ENCODE results near the gene TP73.
A peak's percentile ranks its signal among the peaks of the same experiment; 100 is the strongest.

DNA sequence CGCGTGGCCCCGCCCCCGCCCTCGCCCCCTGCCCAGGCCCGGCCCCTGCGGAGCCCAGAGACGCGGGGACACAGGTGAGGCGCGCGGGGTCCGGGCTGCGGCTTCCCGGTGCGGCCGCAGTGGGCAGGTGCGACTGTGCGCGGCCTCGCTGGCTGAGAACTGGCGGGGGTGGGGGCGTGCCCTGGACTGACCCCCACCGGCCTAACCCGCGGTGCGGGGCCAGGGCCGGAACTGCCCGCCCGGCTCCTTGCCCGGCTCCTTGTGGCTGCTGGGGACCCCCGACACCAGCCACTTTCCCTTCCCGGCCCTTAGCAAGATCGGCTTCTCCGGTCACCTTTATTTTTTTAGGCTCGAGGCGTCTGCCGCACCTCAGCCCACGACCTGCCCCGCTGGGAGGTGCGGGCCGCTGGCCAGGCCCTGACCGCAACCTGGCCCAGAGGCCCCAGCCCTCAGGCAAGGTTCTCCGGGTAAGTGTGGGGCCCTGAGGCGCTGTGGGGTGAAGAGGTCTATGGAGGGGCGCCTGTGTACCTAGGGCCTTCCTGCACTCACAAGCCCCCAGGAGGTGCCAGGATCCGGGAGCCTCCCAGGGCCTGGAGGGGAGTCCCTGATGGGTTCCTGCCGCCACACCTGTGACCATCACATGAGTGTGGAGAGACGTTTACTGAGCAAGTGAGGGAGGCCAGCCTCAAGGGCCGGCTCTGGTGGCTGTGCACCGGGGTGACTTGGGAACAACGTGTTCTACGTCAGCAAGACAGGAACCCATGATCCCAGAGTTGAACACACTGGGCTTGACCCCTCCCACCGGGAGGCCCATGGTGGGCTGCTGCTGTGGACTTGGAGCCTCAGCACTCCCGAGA lies 120.6 kb downstream of the TP73 start, which contains the start of gene SMIM1:
- TF ChIP-seq POLR2A (IDR thresholded peaks at IDR 0.05) (peak; percentile 22), POLR2AphosphoS5 (IDR thresholded peaks at IDR 0.05) (no peak), CTCF (IDR thresholded peaks at IDR 0.05) (no peak)
